Panc1 (cell line): Measurements from ENCODE around the gene CNTN5. TPM values are rescaled to one million over a fixed set of nuclear protein-coding genes. Genes with fewer than 3 reads are reported as not detected.

Source experiments
- ATAC-seq: fragments of 200-7000 bp; cut with Tn5 transposase; 2 replicates; pipeline ENCODE4 v1.9.1; 2020; ENCODE audit warnings: mild to moderate bottlenecking, moderate library complexity
- BruUV-seq: library from RNA; stranded (reverse); fragments of 400-500 nt; replicated peaks from 2 replicates; lab custom pipeline; 2021; lab: Mats Ljungman, UMichigan
- CTCF ChIA-PET: fragments of 300-600 bp; sonication (Branson Sonifier 250); formaldehyde crosslinking; loops from one replicate; lab custom pipeline; 2022; ENCODE audit warnings: antibody characterized with exemption; lab: Charles Lee
- POLR2A ChIA-PET: fragments of 300-600 bp; sonication (Branson Sonifier 250); formaldehyde crosslinking; loops from one replicate; lab custom pipeline; 2022; ENCODE audit warnings: antibody characterized with exemption; lab: Charles Lee
- DNase-seq: peaks from one replicate; pipeline ENCODE4 v3.0.0-alpha.2; 2010; ENCODE audit warnings: low read depth, low spot score
- H3K27ac ChIP-seq: 2 replicates; pipeline ENCODE4 v1.5.1; 2011; ENCODE audit warnings: mild to moderate bottlenecking, low read length, inconsistent platforms
- H3K27me3 ChIP-seq: fragments of 200-500 bp; sonication (Bioruptor generic); 2 replicates; pipeline ENCODE4 v1.6.0; 2014; ENCODE audit warnings: low read length, inconsistent platforms; ENCODE audit not compliant: control insufficient read depth, insufficient read depth
- H3K36me3 ChIP-seq: fragments of 200-500 bp; sonication (Bioruptor generic); 2 replicates; pipeline ENCODE4 v1.5.1; 2014; ENCODE audit warnings: inconsistent platforms, mild to moderate bottlenecking, low read length, moderate library complexity; ENCODE audit not compliant: control insufficient read depth, insufficient read depth
- H3K4me1 ChIP-seq: 2 replicates; pipeline ENCODE4 v1.5.1; 2011; ENCODE audit warnings: inconsistent platforms, mild to moderate bottlenecking, low read length, moderate library complexity; ENCODE audit not compliant: control insufficient read depth, insufficient read depth
- H3K4me3 ChIP-seq, 2 experiments: 2 replicates each; pipeline ENCODE4 v1.5.1; 2011 to 2012; ENCODE audit warnings: low read depth in 2 of 2, low read length in 2 of 2, mild to moderate bottlenecking in 2 of 2, inconsistent platforms in 1 of 2, moderate library complexity in 1 of 2
- H3K9me3 ChIP-seq: fragments of 200-500 bp; sonication (Bioruptor generic); 2 replicates; pipeline ENCODE4 v1.5.1; 2014; ENCODE audit warnings: low read depth, mild to moderate bottlenecking, inconsistent platforms, low read length, moderate library complexity; ENCODE audit not compliant: control insufficient read depth, insufficient read depth
- CTCF ChIP-seq: fragments of 450-650 bp; IDR thresholded peaks from 2 replicates; pipeline ENCODE4 v1.5.1; 2017; ENCODE audit warnings: mild to moderate bottlenecking
- POLR2AphosphoS5 ChIP-seq: IDR thresholded peaks from 2 replicates; pipeline ENCODE4 v1.6.1; 2012; ENCODE audit warnings: mild to moderate bottlenecking, low read depth, low read length, moderate library complexity
- REST ChIP-seq, 2 experiments: IDR thresholded peaks; 2 replicates each; pipeline ENCODE4 v1.6.1; 2011 to 2012; ENCODE audit warnings: low read depth in 2 of 2, control low read depth in 1 of 2, low read length in 1 of 2, mild to moderate bottlenecking in 1 of 2, moderate library complexity in 1 of 2; ENCODE audit not compliant: insufficient read depth in 1 of 2
- SIN3A ChIP-seq: IDR thresholded peaks from 2 replicates; pipeline ENCODE4 v1.6.1; 2012; ENCODE audit warnings: low read depth, mild to moderate bottlenecking, low read length, moderate library complexity, borderline replicate concordance; ENCODE audit not compliant: insufficient read depth
- TCF7L2 ChIP-seq: IDR thresholded peaks from 2 replicates; pipeline ENCODE4 v1.6.1; 2011; ENCODE audit warnings: mild to moderate bottlenecking, low read depth, low read length, inconsistent platforms
- in situ Hi-C: cut with HindIII; loops from 2 replicates; pipeline ENCODE4 v1.10.0; 2016; ENCODE audit warnings: low sequenced_read_pairs, low pct_unique_long_range_greater_than_20kb
- intact Hi-C: fragments of 100-400 bp; cut with micrococcal nuclease; formaldehyde crosslinking; loops from one replicate; pipeline ENCODE4 v1.10.0; 2022; ENCODE audit not compliant: unreplicated experiment
- total RNA-seq: library from RNA; stranded (reverse); gene quantifications from one replicate; pipeline ENCODE4 v1.2.1, GENCODE V29; 2021; ENCODE audit not compliant: unreplicated experiment

CNTN5 gene
- total RNA-seq, 1 experiment from 2014 or later = not detected

DNA sequence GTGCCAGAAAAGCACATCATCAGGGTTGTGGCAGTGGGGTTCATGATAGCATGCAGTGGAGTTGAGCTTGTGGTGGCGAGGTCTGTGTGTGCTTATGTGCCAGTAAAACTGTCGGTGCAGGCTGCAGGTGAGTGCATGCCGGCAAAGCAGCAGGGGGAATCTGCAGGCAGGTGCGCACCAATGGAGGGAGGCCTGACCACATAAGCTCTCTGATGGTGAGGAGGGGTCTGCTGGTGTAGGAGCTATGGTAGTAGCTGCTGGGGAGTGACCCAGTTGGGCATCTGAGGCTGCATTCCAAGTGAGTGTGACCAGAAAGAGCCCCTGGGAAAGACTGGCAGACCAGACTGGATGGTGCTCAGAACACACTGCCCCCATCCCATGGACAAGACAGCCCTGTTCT lies 121.5 kb downstream of the CNTN5 start:
- Histone ChIP-seq H3K27me3 (no peaks in the 10 kb centered on the region), H3K36me3 (no peaks in the 10 kb centered on the region), H3K27ac (no peak overlapping the region), H3K9me3 (no peaks in the 10 kb centered on the region), H3K4me3 (no peak overlapping the region), H3K4me1 (no peaks in the 10 kb centered on the region)
- DNase-seq (no peak), ATAC-seq (no peak)
- no peak for TF ChIP-seq POLR2AphosphoS5
- no peak for TF ChIP-seq SIN3A
- no peak for TF ChIP-seq TCF7L2
- no peak for TF ChIP-seq CTCF
- TF ChIP-seq REST (IDR thresholded peaks at IDR 0.05; ENCODE audit: insufficient read depth in 1 of 2, low read depth in 2 of 2, low read length in 1 of 2) = no peak
- POLR2A ChIA-PET = no interaction called here
- in situ Hi-C loops = no loop called here
- intact Hi-C loops = no loop called here
- CTCF ChIA-PET = no interaction called here
- BruUV-seq = no TSS peak

GRCh38 chr11:99148352-99148751 lies 127.6 kb downstream of the CNTN5 start:
- DNase-seq = no peak
- intact Hi-C loops = no loop called here
- TF ChIP-seq CTCF = no peak
- no peak for TF ChIP-seq REST (IDR thresholded peaks at IDR 0.05; ENCODE audit: insufficient read depth in 1 of 2, low read depth in 2 of 2, low read length in 1 of 2)
- no peak for TF ChIP-seq POLR2AphosphoS5
- TF ChIP-seq SIN3A = no peak
- TF ChIP-seq TCF7L2 = no peak
- H3K27ac ChIP-seq = no peak overlapping the region
- in situ Hi-C loops = no loop called here
- CTCF ChIA-PET = no interaction called here
- H3K27me3 ChIP-seq = no peaks in the 10 kb centered on the region
- POLR2A ChIA-PET = no interaction called here
- ATAC-seq = no peak
- no TSS peak for BruUV-seq
- H3K4me3 ChIP-seq = no peak overlapping the region
- H3K36me3 ChIP-seq = no peaks in the 10 kb centered on the region
- peaks cover 3% of the 10 kb centered on the region; the same call in 1 of the 2 replicates for H3K9me3 ChIP-seq
- no peaks in the 10 kb centered on the region for H3K4me1 ChIP-seq
